Measurements from ENCODE around the gene BABAM2.
A peak's percentile ranks its signal among the peaks of the same experiment; 100 is the strongest.
"Not testable (repeated sequence)": the region's sequence is repeated elsewhere in the genome, so short reads cannot be mapped to it uniquely, and the experiment has no call there.

BABAM2 gene

DNA sequence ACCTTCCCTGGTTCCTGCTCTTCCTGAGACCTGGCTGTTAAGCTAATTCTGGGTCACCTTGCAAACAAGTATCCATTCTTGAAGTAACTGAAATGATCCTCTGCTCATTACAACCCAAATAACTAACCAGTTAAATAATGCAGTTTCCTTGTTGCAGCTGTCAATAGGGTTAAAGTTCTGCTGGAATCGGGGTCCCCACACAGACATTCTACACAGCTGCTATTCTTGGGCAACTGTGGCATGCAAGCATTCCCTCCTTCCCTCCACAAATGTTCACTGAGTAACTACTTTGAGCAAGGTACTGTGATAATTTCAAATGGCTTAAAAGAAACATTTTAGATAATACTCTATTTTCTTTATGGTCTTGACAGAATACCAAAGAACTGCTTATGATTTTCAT is 17.4 kb upstream of the BABAM2 start:
- no peak for DNase-seq
- intact Hi-C loops (cut with DNase I) = no loop called here

DNA sequence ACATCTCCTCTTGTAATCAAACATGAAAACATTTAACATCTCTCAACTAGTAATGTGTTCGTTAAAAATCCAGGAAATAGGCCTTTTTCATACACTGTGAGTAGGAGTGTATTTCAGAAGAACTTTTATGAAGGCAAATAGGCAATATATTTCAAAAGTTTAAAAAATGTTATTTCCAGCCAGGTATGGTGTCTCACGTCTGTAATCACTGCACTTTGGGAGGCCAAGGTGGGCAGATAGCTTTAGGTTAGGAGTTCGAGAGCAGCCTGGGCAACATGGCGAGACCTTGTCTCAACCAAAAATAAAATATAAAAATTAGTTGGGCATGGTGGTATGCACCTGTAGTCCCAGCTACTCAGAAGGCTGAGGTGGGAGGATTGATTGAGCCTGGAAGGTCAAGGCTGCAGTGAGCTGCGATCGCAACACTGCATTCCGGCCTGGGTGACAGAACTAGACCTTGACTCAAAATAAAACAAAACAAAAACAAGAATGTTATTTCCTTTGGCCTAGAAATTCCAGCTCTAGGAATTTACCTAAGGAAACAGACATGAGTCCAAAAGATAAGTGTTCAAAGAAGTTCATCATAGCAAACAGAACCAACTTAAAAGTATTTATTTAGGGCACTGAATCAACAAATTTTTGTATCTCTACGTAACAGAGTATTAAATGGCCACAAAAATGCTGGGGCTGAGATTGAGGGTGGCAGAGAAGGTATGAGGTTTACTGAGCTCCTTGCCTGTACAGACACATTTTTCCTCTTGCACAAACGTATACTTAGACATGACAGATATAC is 15.2 kb upstream of the BABAM2 start:
- no peak for DNase-seq
- intact Hi-C loops (cut with DNase I) = no loop called here

DNA sequence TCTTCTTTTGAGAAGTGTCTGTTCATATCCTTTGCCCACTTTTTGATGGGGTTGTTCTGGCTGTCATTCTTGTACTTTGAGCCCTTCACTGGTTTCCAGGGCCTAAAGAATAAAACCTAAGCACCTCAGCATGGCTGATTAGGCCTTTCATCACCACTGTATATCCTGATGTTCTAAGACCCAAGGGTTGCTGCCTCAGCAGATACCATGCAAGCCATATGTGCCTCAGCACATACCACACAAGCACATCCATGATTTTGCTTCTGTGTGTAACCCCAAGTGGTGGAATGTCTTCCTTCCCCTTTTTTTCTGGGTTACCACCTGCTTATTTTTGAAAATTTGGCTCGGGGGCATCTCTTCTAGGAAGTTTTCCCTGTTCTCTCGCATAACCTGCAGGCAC is 11.7 kb upstream of the BABAM2 start:
- no peak for DNase-seq
- intact Hi-C loops (cut with DNase I) = no loop called here

DNA sequence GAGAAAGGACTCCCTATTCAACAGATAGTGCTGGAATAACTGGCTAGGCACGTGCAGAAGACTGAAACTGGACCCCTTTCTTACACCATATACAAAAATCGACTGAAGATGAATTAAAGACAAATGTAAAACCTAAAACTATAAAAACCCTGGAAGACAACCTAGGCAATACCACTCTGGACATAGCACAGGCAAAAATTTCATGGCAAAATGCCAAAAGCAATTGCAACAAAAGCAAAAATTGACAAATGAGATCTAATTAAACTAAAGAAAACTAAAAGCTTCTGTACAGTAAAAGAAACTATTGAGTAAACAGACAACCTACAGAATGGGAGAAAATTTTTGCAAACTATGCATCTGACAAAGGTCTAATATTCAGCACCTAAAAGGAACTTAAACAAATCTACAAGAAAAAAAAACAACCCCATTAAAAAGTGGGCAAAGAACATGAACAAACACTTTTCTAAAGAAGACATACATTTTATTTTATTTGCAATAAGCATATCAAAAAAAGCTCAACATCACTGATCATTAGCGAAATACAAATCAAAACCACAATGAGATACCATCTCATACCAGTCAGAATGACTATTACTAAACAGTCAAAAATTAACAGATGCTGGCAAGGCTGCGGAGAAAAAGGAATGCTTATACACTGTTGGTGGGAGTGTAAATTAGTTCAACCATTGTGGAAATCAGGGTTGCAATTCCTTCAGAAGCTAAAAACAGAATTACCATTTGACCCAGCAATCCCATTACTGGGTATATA is 8.5 kb upstream of the BABAM2 start:
- DNase-seq; intact Hi-C loops (cut with DNase I): not testable (repeated sequence)

DNA sequence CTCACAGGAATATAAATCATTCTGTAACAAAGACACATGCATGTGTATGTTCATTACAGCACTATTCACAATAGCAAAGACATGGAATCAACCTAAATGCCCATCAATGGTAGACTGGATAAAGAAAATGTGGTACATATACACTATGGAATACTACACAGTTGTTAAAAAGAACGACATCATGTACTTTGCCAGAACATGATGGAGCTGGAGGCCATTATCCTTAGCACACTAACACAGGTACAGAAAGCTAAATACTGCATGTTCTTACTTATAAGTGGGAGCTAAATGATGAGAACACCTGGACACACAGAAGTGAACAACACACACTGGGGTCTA is 8.0 kb upstream of the BABAM2 start:
- intact Hi-C loops (cut with DNase I); DNase-seq: not testable (repeated sequence)

DNA sequence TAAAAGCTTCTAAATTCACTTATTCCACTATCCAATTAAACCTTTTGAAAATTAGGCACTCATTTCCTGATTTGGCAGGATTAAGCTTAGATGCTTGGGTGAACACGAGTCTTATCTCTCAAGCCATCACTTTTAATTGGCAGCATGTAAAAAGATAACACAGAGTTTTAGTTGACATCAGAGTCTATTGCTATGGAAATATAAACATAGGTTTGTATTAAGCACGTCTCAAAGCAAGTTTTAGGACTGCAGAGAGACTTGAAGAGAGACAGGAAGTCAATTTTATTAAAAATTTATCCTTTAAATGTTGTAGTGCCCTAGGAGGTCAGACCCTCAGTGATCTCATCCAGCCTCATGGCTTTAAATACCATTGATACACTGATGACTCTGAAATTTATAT is 5.9 kb upstream of the BABAM2 start:
- intact Hi-C loops (cut with DNase I) = no loop called here
- DNase-seq = no peak

DNA sequence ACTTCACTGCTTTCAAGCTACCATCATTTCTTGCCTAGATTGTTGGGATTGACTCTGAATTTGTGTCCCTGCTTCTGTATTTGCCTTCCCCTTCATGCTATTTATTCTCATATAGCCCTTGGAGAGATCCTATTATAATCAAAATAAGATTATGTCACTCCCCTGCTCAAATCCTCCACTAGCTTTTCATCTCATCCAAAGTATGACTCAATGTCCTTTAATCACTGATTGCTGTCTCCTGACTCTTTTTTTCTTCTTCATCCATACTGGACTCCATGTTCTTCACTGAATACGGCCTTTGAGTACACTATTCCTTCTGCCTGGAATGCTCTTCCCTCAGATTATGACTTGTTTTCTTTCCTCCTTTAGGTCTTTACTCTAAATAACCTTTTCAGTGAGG is 5.3 kb upstream of the BABAM2 start:
- DNase-seq = no peak
- intact Hi-C loops (cut with DNase I) = no loop called here

DNA sequence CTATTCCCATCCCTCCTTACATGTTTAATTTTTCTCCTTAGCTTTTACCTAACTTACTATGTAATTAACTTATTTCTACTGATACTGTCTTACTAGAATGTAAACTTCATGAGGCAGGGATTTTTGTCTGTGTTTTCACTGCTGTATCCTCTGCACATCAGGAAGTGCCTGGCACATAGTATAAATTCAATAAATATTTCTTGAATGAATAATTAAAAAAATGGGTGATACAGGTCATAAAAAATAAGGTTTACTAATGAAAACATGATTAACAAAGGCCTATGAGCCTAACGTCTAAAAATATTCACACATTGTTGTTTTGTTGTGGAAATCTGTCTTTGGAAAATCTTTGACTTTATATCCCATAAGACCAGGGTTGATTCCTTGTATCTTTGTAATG is 4.9 kb upstream of the BABAM2 start:
- intact Hi-C loops (cut with DNase I) = no loop called here
- no peak for DNase-seq

DNA sequence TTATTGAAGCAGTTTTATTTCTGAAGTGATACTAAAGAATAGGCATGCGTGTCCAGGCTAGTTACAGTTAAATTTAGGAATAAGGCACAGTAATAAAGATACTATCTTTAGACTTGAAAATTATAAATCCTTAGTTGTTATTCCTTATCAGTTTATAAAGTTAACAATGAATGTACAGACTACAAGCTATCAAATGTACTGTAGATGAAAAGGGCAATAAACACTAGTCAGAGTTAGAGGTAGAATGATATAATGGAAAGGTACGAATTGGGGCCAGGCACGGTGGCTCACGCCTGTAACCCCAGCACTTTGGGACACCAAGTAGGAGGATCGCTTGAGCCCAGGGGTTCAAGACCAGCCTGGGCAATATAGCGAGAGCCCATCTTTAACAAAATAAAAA is 4.2 kb upstream of the BABAM2 start:
- intact Hi-C loops (cut with DNase I) = no loop called here
- DNase-seq = no peak

DNA sequence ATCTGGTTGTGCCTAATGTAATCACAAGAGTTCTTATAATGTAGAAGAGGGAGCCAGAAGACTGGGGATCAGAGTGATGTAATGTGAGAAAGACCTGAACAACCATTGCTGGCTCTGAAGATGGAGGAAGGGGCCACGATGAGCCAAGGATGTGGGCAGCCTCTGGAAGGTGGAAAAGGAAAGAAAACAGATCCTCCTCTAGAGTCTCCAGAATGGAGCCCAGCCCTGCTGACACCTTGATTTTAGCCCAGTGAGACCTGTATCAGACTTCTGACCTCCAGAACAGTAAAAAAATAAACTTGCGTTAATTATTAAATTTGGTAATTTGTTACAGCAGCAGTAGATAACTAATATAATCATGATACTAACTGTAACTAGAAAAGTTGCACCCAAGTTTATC is 3.4 kb upstream of the BABAM2 start:
- intact Hi-C loops (cut with DNase I) = no loop called here

DNA sequence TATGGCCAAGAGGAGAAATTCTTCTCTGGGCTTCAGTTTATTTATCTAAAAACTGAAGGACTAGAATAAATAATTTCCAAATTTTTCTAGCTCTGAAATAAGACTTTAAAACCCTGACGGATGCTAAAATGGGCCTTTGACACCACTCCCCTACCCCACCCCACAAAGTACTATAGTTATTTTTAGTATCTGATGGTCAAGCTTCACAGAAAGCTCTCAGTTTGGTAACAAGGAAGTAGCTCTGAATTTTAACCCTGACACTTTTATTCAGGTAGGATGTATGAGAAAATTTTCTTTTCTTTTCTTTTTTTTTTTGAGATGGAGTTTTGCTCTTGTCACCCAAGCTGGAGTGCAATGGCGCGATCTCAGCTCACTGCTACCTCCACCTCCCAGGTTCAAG is 2.7 kb upstream of the BABAM2 start:
- intact Hi-C loops (cut with DNase I) = no loop called here
- DNase-seq = no peak

More for the DNA sequence above, 3.4 kb upstream of the BABAM2 start:
- no peak for DNase-seq

DNA sequence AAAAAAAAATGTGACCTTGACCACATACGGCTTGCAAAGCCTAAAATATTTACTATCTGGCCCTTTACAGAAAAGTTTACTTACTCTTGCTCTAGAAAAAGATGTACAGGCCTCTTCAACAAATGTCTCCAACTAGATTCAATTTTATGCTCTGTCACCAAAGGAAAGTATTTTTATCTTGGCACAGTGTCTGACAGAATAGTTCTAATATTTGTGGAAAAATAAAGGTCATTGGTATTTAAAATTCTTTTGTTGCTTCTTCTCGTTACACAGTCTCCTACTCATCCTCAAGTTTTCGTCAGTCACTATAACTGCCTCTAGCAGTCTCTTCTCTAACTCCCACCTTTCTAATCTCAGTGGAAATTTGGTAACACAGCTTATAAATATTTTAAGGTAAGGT is 1.7 kb upstream of the BABAM2 start:
- intact Hi-C loops (cut with DNase I) = no loop called here
- DNase-seq = no peak

DNA sequence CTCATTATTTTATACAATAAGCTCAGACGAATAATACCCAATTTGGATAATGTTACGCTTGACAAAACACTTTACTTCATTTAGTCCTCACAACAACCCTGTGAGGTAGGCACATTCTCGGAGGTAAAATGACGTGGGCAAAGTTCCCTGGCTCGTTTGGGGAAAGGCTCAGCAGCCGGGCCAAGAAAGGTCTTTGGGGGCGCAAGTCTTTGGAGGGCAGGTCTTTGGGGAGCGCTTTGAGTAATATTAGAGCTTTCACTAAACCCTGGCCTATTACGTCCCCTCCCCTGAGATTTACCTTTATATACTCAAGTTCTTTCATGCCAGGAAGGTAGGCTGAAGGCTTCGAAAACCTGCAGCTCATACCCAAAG is 769 bp upstream of the BABAM2 start:
- peak in 22 of 42 donors; percentile 3 to 53 (median 17) for DNase-seq
- intact Hi-C loops (cut with DNase I) = loop anchor here (2.0 kb wide), 1 partner anchor 501 kb away; no protein-coding TSS in a partner anchor

DNA sequence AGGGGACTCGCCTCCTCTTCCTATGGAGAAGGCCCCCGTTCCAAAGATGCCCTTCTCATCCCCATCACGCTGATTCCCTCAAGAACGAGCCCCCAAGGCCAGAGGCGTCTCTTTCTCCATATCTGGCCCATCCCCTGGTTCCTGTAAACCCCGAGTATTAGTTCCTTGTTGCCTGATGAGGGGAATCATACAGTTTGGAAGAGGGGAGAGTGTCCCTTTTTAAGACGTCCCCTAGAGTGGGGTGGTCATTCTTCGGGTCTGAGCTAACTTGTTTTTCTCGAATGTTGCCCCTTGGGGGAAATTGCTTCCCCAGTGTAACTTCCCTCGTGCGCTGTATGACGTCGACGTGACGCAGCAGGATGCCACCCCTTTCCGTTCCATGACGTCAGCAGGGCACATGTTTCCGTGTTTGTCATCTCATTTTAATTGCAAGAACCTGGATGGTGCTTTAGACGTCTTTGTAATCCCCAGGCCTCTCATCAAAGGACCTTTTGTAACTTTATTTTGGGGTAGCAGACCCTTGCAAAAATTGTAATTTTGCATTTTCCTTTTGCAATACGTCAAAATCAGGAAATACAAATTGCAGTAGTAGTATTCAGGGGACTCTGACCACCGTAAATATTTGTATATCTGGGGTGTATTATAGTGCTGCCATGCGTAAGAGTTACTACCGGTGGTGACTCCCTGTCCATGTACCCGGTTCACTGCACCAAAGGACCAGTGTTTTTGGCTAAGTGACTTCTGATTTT is 569 bp downstream of the BABAM2 start:
- intact Hi-C loops (cut with DNase I) = loop anchor here (2.0 kb wide), 1 partner anchor 500 kb away; no protein-coding TSS in a partner anchor
- peak; percentile 7 to 84 (median 60) for DNase-seq

DNA sequence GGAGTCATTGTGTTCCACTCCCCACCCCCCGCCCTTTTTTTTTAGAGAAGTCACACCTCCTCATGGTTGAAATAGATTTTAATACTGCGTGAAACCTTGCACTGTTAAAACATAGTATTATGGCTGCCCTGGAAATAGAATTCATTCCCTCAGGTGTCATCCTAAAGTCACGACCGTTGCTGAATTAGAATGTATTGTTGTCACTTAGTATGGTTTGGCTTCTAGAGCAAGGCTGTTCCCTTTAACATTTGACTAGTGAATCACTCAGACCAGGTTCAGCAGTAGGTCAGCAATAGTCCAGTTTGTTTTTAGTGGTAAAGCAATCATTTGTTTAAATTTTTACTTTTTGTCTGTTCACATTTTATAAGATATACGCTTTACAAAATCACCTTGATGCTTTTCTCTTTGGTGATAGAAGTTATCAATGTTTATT is 1.2 kb downstream of the BABAM2 start:
- intact Hi-C loops (cut with DNase I) = loop anchor here (2.0 kb wide), 1 partner anchor 499 kb away; no protein-coding TSS in a partner anchor

DNA sequence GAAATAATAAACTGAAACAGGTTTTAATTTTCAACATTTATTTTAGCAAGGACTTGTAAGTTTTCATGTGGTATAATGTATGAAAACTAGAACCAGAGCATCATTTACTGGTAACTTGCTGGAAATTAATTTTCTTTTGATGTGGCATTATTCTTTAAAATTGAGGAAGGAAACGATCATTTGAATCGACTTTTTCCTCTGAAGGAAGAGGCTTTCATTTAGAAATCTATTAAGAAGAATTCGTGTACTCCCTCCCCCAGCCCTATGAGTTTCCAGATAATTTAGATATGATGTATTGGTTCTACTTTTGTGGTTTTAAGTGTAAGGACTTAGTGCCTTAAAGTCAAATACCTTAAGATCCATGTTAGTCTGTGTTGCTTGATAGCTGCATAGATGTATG is 2.5 kb downstream of the BABAM2 start:
- DNase-seq = no peak
- intact Hi-C loops (cut with DNase I) = no loop called here

More for the DNA sequence above, 1.2 kb downstream of the BABAM2 start:
- no peak for DNase-seq

DNA sequence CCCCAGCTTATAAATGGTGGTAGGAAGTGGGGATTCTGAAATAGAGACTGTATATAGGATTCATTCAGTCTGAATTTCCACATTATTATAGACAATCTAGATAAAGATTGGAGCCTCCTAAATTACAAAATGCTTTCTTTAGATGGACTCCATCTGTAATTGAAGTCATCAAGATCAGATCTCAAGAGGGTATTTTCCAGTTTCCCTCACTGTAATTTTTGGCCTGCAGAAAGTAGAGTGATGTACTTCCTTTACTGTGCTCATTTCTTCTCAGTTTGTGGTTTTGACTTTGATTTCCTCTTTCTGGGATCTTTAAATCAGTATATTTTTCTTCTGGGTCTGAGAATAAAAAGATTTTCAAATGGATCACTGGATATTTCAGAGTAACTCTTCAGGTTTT is 7.2 kb downstream of the BABAM2 start:
- intact Hi-C loops (cut with DNase I) = no loop called here
- no peak for DNase-seq

DNA sequence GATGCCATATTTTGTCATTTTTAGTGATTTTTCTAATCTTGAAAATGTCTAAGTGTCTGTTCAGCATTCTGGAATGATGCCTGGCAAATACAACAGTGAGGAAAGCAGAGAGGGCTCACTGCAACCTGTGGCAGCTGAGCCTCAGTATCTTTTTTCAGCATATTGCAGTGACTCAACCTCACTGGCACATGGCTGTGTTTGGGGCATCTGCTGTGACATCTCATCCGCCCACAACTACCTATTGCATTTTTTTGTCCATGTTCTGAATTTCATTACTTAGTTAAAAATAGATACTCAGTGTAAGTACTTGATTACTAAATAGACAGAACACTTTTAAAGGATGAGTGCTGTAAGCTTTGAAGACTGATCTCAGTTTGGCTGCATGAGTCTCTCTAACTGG is 10.7 kb downstream of the BABAM2 start:
- peak in 10 of 42 donors; percentile 6 to 47 (median 16) for DNase-seq
- intact Hi-C loops (cut with DNase I) = no loop called here

DNA sequence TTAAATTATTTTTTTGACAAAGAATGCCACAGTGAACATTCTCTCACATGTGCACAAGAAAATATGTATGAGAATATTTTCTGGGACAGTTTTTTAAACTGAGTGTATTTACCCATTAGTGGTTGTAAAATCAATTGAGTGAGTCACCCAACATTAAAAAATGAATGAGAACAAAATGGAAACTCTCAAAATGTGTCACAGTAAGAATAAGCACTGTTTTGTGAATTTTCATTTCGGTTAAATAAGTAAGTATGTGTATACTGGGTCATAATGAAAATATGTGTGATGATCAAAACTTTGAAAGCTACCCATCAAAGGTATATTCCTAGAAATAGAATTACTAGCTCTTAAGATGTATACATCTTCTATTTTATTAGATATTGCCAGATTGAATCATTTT is 11.6 kb downstream of the BABAM2 start:
- DNase-seq = no peak
- intact Hi-C loops (cut with DNase I) = no loop called here

DNA sequence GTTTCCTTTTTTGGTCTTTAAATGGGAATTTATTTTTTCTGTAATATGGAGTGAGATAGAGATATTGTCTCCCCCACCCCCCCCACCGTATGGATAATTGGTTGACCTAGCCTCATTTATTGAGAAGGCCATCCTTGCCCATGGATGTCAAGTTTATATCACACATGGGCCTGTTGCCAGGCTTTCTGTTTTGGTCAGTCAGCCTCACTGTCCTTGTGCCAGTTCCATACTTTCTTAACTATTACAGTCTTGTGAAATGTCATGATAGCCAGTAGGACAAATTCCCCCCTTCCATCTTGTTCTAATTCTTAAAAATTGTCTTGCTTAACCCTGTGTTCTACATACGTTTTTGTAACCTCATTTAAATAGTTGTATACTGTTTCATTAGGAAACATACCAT is 12.5 kb downstream of the BABAM2 start:
- DNase-seq = no peak
- intact Hi-C loops (cut with DNase I) = no loop called here

All from head of caudate nucleus (tissue), 42 donors.